ENCODE data around the gene NAA10.

The NAA10 gene

DNA sequence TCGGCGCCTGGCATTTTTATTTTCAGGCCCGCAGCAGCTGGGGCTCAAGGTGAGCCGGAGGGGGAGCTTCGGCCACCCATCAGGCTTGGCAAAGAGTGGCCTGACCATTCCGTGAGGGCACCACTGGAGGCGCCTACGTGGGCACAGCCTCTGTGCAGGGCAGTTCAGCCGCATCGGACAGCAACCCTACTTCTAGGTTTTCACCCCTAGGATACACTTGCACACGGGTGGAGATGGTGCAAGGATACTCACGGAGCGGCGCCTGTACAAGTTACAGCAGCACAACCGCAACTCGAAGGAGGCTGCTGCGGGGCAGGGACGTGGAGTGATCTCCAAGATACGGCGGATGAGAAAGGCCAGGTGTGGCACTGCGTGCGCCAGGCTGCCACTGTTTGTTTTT, 25.9 kb upstream of the NAA10 start:
- TF ChIP-seq SIN3A (IDR thresholded peaks at IDR 0.05; ENCODE audit: borderline replicate concordance, insufficient read depth, low read length) (no peak), POLR2AphosphoS5 (IDR thresholded peaks at IDR 0.05; ENCODE audit: low read depth, low read length) (no peak), REST (IDR thresholded peaks at IDR 0.05; ENCODE audit: insufficient read depth in 1 of 2, low read depth in 2 of 2, low read length in 2 of 2) (no peak), TAF1 (IDR thresholded peaks at IDR 0.05; ENCODE audit: borderline replicate concordance, insufficient read depth, low read length) (no peak), FOXP2 (optimal IDR thresholded peaks at IDR 0.05; ENCODE audit: borderline replicate concordance, extremely low read depth, extremely low read length, insufficient read depth) (no peak)

DNA sequence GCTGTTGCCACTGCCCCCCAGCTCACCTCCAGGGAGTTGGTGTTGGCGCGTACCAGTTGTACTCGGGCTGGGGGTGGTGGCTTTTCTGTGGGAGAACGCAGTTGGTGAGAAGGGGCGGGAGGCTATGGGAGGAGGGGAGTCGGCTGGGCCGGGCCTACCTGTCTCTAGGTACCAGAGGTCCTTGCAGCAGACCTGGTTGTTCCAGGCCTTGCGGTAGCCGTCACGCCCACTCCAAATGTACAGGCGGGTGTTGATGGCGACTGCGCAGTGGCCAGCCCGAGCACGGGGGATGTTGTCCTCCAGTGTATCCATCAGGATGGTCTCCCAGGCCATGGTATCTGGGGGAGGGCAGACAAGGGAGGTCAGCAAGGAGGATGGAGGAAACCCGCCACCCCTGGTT, 25.2 kb upstream of the NAA10 start:
- TF ChIP-seq TAF1 (IDR thresholded peaks at IDR 0.05; ENCODE audit: borderline replicate concordance, insufficient read depth, low read length) (no peak), REST (IDR thresholded peaks at IDR 0.05; ENCODE audit: insufficient read depth in 1 of 2, low read depth in 2 of 2, low read length in 2 of 2) (no peak)

- TF ChIP-seq FOXP2 (optimal IDR thresholded peaks at IDR 0.05; ENCODE audit: borderline replicate concordance, extremely low read depth, extremely low read length, insufficient read depth) (no peak), REST (IDR thresholded peaks at IDR 0.05; ENCODE audit: insufficient read depth in 1 of 2, low read depth in 2 of 2, low read length in 2 of 2) (no peak), POLR2AphosphoS5 (IDR thresholded peaks at IDR 0.05; ENCODE audit: low read depth, low read length) (no peak), TAF1 (IDR thresholded peaks at IDR 0.05; ENCODE audit: borderline replicate concordance, insufficient read depth, low read length) (no peak), SIN3A (IDR thresholded peaks at IDR 0.05; ENCODE audit: borderline replicate concordance, insufficient read depth, low read length) (no peak)
Measured at GRCh38 chrX:153959649-153960048, 24.8 kb upstream of the NAA10 start.

- no peak for TF ChIP-seq POLR2AphosphoS5 (IDR thresholded peaks at IDR 0.05; ENCODE audit: low read depth, low read length)
- TF ChIP-seq REST (IDR thresholded peaks at IDR 0.05; ENCODE audit: insufficient read depth in 1 of 2, low read depth in 2 of 2, low read length in 2 of 2): no peak
- no peak for TF ChIP-seq SIN3A (IDR thresholded peaks at IDR 0.05; ENCODE audit: borderline replicate concordance, insufficient read depth, low read length)
- TF ChIP-seq FOXP2 (optimal IDR thresholded peaks at IDR 0.05; ENCODE audit: borderline replicate concordance, extremely low read depth, extremely low read length, insufficient read depth): no peak
- TF ChIP-seq TAF1 (IDR thresholded peaks at IDR 0.05; ENCODE audit: borderline replicate concordance, insufficient read depth, low read length): no peak
Measured at GRCh38 chrX:153958605-153959004, 23.8 kb upstream of the NAA10 start.

DNA sequence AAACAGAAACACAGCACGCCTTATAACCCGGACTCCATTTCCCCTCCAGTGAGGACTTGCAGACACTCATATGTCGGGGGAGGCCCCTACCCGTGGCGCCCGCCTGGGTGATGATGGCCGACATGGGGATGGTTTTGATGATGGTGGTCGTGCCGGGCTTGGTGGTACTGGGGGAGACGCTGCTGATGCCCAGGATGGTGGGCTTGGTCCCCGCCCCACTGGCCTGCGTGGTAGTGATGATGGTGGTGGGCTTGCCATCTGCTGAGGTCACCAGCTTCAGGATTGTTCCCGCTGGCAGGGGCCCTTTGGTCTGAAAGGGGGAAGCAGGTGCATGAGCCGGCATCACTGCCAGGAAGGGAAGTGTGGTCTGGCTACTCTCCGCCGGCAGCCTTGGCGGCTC, 22.4 kb upstream of the NAA10 start:
- no peak for TF ChIP-seq TAF1 (IDR thresholded peaks at IDR 0.05; ENCODE audit: borderline replicate concordance, insufficient read depth, low read length)
- no peak for TF ChIP-seq POLR2AphosphoS5 (IDR thresholded peaks at IDR 0.05; ENCODE audit: low read depth, low read length)
- no peak for TF ChIP-seq SIN3A (IDR thresholded peaks at IDR 0.05; ENCODE audit: borderline replicate concordance, insufficient read depth, low read length)
- no peak for TF ChIP-seq FOXP2 (optimal IDR thresholded peaks at IDR 0.05; ENCODE audit: borderline replicate concordance, extremely low read depth, extremely low read length, insufficient read depth)
- TF ChIP-seq REST (IDR thresholded peaks at IDR 0.05; ENCODE audit: insufficient read depth in 1 of 2, low read depth in 2 of 2, low read length in 2 of 2): no peak

Data from PFSK-1 (cell line).